Measurements from ENCODE around the gene PON2. TPM values are rescaled to one million over a fixed set of nuclear protein-coding genes. Genes with fewer than 3 reads are reported as not detected.
"Not testable (repeated sequence)": the region's sequence is repeated elsewhere in the genome, so short reads cannot be mapped to it uniquely, and the experiment has no call there.

The PON2 gene
- total RNA-seq, 2 experiments from 2014 or later: 3.3 to 4.2 TPM

- H3K4me3 Mint-ChIP-seq: no peak overlapping the region
- H3K27ac Mint-ChIP-seq: no peak overlapping the region
- H3K9me3 Mint-ChIP-seq: no peaks in the 10 kb centered on the region
- H3K27me3 Mint-ChIP-seq: no peaks in the 10 kb centered on the region
- ChIA-PET POLR2A (no interaction called here), CTCF (interaction anchor here (1.8 kb wide), 1 partner anchor 9 kb away, joined by 5 read pairs; no protein-coding TSS in a partner anchor)
- H3K36me3 Mint-ChIP-seq (ENCODE audit: low read depth): no peaks in the 10 kb centered on the region
- DNase-seq: no peak
- peaks cover 10% of the 10 kb centered on the region for H3K4me1 Mint-ChIP-seq
Measured at GRCh38 chr7:95470452-95470851, 35.6 kb upstream of the PON2 start.

- H3K4me1 Mint-ChIP-seq: peaks cover 10% of the 10 kb centered on the region
- no peak overlapping the region for H3K4me3 Mint-ChIP-seq
- H3K36me3 Mint-ChIP-seq (ENCODE audit: low read depth): no peaks in the 10 kb centered on the region
- no peaks in the 10 kb centered on the region for H3K27me3 Mint-ChIP-seq
- H3K9me3 Mint-ChIP-seq: no peaks in the 10 kb centered on the region
- CTCF ChIA-PET: interaction anchor here (1.8 kb wide), 1 partner anchor 9 kb away, joined by 5 read pairs; no protein-coding TSS in a partner anchor
- POLR2A ChIA-PET: no interaction called here
- H3K27ac Mint-ChIP-seq: no peak overlapping the region
- DNase-seq: no peak
Measured at GRCh38 chr7:95469848-95470247, 35.0 kb upstream of the PON2 start.

GRCh38 chr7:95469187-95469586, 34.4 kb upstream of the PON2 start:
- no peak for DNase-seq
- Mint-ChIP-seq H3K36me3 (ENCODE audit: low read depth) (no peaks in the 10 kb centered on the region), H3K4me3 (no peak overlapping the region), H3K4me1 (peaks cover 10% of the 10 kb centered on the region), H3K27ac (no peak overlapping the region), H3K9me3 (no peaks in the 10 kb centered on the region), H3K27me3 (no peaks in the 10 kb centered on the region)
- POLR2A ChIA-PET: no interaction called here
- CTCF ChIA-PET: interaction anchor here (1.8 kb wide), 1 partner anchor 10 kb away, joined by 5 read pairs; no protein-coding TSS in a partner anchor

GRCh38 chr7:95467912-95468607, 33.2 kb upstream of the PON2 start:
- Mint-ChIP-seq H3K4me3 (no peak overlapping the region), H3K27ac (no peak overlapping the region), H3K27me3 (no peaks in the 10 kb centered on the region), H3K36me3 (ENCODE audit: low read depth) (no peaks in the 10 kb centered on the region), H3K9me3 (no peaks in the 10 kb centered on the region), H3K4me1 (peaks cover 10% of the 10 kb centered on the region)
- CTCF ChIA-PET: interaction anchor here (1.1 kb wide), 1 partner anchor 24 kb away, joined by 3 read pairs; no protein-coding TSS in a partner anchor
- no peak for DNase-seq
- POLR2A ChIA-PET: no interaction called here

- H3K36me3 Mint-ChIP-seq (ENCODE audit: low read depth); CTCF ChIA-PET; H3K4me1 Mint-ChIP-seq; H3K4me3 Mint-ChIP-seq; DNase-seq; H3K27ac Mint-ChIP-seq: not testable (repeated sequence)
- Mint-ChIP-seq H3K9me3 (peaks cover 24% of the 10 kb centered on the region), H3K27me3 (peaks cover 25% of the 10 kb centered on the region)
- POLR2A ChIA-PET: interaction anchor here (0.7 kb wide), 1 partner anchor 109 kb away, joined by 3 read pairs; no protein-coding TSS in a partner anchor
Measured at GRCh38 chr7:95460653-95461052, 25.8 kb upstream of the PON2 start.

- Mint-ChIP-seq H3K36me3 (ENCODE audit: low read depth) (peaks cover 2% of the 10 kb centered on the region), H3K27ac (no peak overlapping the region), H3K9me3 (peaks cover 24% of the 10 kb centered on the region), H3K27me3 (peaks cover 32% of the 10 kb centered on the region), H3K4me3 (no peak overlapping the region), H3K4me1 (no peaks in the 10 kb centered on the region)
- ChIA-PET POLR2A (no interaction called here), CTCF (no interaction called here)
- DNase-seq: no peak
Measured at GRCh38 chr7:95457947-95458346, 23.1 kb upstream of the PON2 start.

GRCh38 chr7:95454438-95455045, 19.7 kb upstream of the PON2 start:
- no peak for DNase-seq
- Mint-ChIP-seq H3K27ac (no peak overlapping the region), H3K4me3 (no peak overlapping the region), H3K9me3 (peaks cover 8% of the 10 kb centered on the region), H3K36me3 (ENCODE audit: low read depth) (no peaks in the 10 kb centered on the region), H3K27me3 (peaks cover 27% of the 10 kb centered on the region), H3K4me1 (no peaks in the 10 kb centered on the region)
- CTCF ChIA-PET: no interaction called here
- POLR2A ChIA-PET: no interaction called here

- Mint-ChIP-seq H3K4me1 (no peaks in the 10 kb centered on the region), H3K27me3 (peaks cover 5% of the 10 kb centered on the region), H3K27ac (no peak overlapping the region), H3K9me3 (no peaks in the 10 kb centered on the region), H3K4me3 (no peak overlapping the region), H3K36me3 (ENCODE audit: low read depth) (no peaks in the 10 kb centered on the region)
- DNase-seq: no peak
- POLR2A ChIA-PET: no interaction called here
- CTCF ChIA-PET: interaction anchor here (0.6 kb wide), 1 partner anchor 103 kb away, joined by 3 read pairs; no protein-coding TSS in a partner anchor
Measured at GRCh38 chr7:95446618-95447017, 11.8 kb upstream of the PON2 start.

GRCh38 chr7:95444796-95445195, 10.0 kb upstream of the PON2 start:
- DNase-seq: no peak
- H3K9me3 Mint-ChIP-seq: no peaks in the 10 kb centered on the region
- H3K36me3 Mint-ChIP-seq (ENCODE audit: low read depth): no peaks in the 10 kb centered on the region
- H3K27ac Mint-ChIP-seq: no peak overlapping the region
- H3K4me3 Mint-ChIP-seq: no peak overlapping the region
- no peaks in the 10 kb centered on the region for H3K4me1 Mint-ChIP-seq
- ChIA-PET POLR2A (no interaction called here), CTCF (interaction anchor here (0.6 kb wide), 1 partner anchor 593 kb away, joined by 4 read pairs; no protein-coding TSS in a partner anchor)
- peaks cover 8% of the 10 kb centered on the region for H3K27me3 Mint-ChIP-seq

- no peak for DNase-seq
- Mint-ChIP-seq H3K27ac (no peak overlapping the region), H3K27me3 (peaks cover 8% of the 10 kb centered on the region), H3K4me3 (no peak overlapping the region), H3K4me1 (no peaks in the 10 kb centered on the region), H3K36me3 (ENCODE audit: low read depth) (no peaks in the 10 kb centered on the region), H3K9me3 (no peaks in the 10 kb centered on the region)
- ChIA-PET POLR2A (no interaction called here), CTCF (no interaction called here)
Measured at GRCh38 chr7:95441042-95441823, 6.4 kb upstream of the PON2 start.

GRCh38 chr7:95440394-95441038, 5.7 kb upstream of the PON2 start:
- Mint-ChIP-seq H3K36me3 (ENCODE audit: low read depth) (no peaks in the 10 kb centered on the region), H3K4me1 (peaks cover 1% of the 10 kb centered on the region), H3K27me3 (peaks cover 8% of the 10 kb centered on the region), H3K9me3 (no peaks in the 10 kb centered on the region), H3K27ac (no peak overlapping the region), H3K4me3 (no peak overlapping the region)
- DNase-seq: no peak
- POLR2A ChIA-PET: no interaction called here
- CTCF ChIA-PET: no interaction called here

GRCh38 chr7:95436407-95436806, 1.6 kb upstream of the PON2 start:
- Mint-ChIP-seq H3K36me3 (ENCODE audit: low read depth) (no peaks in the 10 kb centered on the region), H3K27me3 (peaks cover 2% of the 10 kb centered on the region), H3K9me3 (no peaks in the 10 kb centered on the region), H3K4me1 (peaks cover 12% of the 10 kb centered on the region), H3K4me3 (no peak overlapping the region), H3K27ac (no peak overlapping the region)
- DNase-seq: no peak
- POLR2A ChIA-PET: no interaction called here
- CTCF ChIA-PET: no interaction called here

- H3K4me1 Mint-ChIP-seq: peaks cover 12% of the 10 kb centered on the region
- POLR2A ChIA-PET: no interaction called here
- no peaks in the 10 kb centered on the region for H3K9me3 Mint-ChIP-seq
- H3K27me3 Mint-ChIP-seq: no peaks in the 10 kb centered on the region
- H3K36me3 Mint-ChIP-seq (ENCODE audit: low read depth): no peaks in the 10 kb centered on the region
- no peak for DNase-seq
- H3K4me3 Mint-ChIP-seq: peak overlapping the region; percentile 66
- CTCF ChIA-PET: interaction anchor here (0.6 to 1.6 kb wide), 3 partner anchors 37 to 320 kb away, joined by 3 read pairs; no protein-coding TSS in a partner anchor
- peak overlapping the region; percentile 86 for H3K27ac Mint-ChIP-seq
Measured at GRCh38 chr7:95435422-95435780, 573 bp upstream of the PON2 start.
